Forelimb muscle (tissue), 1 donor: ENCODE results near the gene TAB3. TPM values are rescaled to one million over a fixed set of nuclear protein-coding genes. Genes with fewer than 3 reads are reported as not detected.
A peak's percentile ranks its signal among the peaks of the same experiment; 100 is the strongest.

Experiments used
- DNase-seq: peaks from one replicate; pipeline ENCODE4 v3.0.0-alpha.2; 2013; ENCODE audit warnings: low read depth
- polyA plus RNA-seq: library from polyadenylated mRNA; unstranded; fragments of 120-200 nt; gene quantifications from one replicate; pipeline ENCODE4 v1.2.1, GENCODE V29; 2013; ENCODE audit not compliant: insufficient read length

The TAB3 gene
- polyA plus RNA-seq, 1 donor, result 12.1 TPM

- DNase-seq, result no peak
Measured at GRCh38 chrX:30887288-30887687, 1.8 kb downstream of the TAB3 start.

- DNase-seq, result no peak
Measured at GRCh38 chrX:30885136-30885535, 3.9 kb downstream of the TAB3 start.

- no peak for DNase-seq
Measured at GRCh38 chrX:30883138-30883537, 5.9 kb downstream of the TAB3 start.

GRCh38 chrX:30881797-30882196, 7.3 kb downstream of the TAB3 start:
- no peak for DNase-seq

GRCh38 chrX:30881390-30881789, 7.7 kb downstream of the TAB3 start:
- no peak for DNase-seq

- DNase-seq, result no peak
Measured at GRCh38 chrX:30880058-30880457, 9.0 kb downstream of the TAB3 start.

GRCh38 chrX:30876367-30876766, 12.7 kb downstream of the TAB3 start:
- DNase-seq, result no peak

- DNase-seq, result no peak
Measured at GRCh38 chrX:30875957-30876356, 13.1 kb downstream of the TAB3 start.

- DNase-seq, result no peak
Measured at GRCh38 chrX:30874851-30875250, 14.2 kb downstream of the TAB3 start.

- no peak for DNase-seq
Measured at GRCh38 chrX:30870572-30870971, 18.5 kb downstream of the TAB3 start.

- no peak for DNase-seq
Measured at GRCh38 chrX:30865612-30866011, 23.4 kb downstream of the TAB3 start.

- DNase-seq, result no peak
Measured at GRCh38 chrX:30865015-30865414, 24.0 kb downstream of the TAB3 start.

GRCh38 chrX:30864383-30864785, 24.7 kb downstream of the TAB3 start:
- no peak for DNase-seq

- DNase-seq, result no peak
Measured at GRCh38 chrX:30863974-30864373, 25.1 kb downstream of the TAB3 start.

GRCh38 chrX:30858098-30858497, 31.0 kb downstream of the TAB3 start:
- no peak for DNase-seq

GRCh38 chrX:30851449-30851848, 37.6 kb downstream of the TAB3 start:
- DNase-seq, result no peak

- DNase-seq, result no peak
Measured at GRCh38 chrX:30835373-30835772, 53.7 kb downstream of the TAB3 start.

- DNase-seq, result no peak
Measured at GRCh38 chrX:30833896-30834295, 55.2 kb downstream of the TAB3 start.

GRCh38 chrX:30831082-30831481, 58.0 kb downstream of the TAB3 start:
- no peak for DNase-seq

- no peak for DNase-seq
Measured at GRCh38 chrX:30830326-30830943, 58.6 kb downstream of the TAB3 start.

GRCh38 chrX:30824275-30824674, 64.8 kb downstream of the TAB3 start:
- DNase-seq, result no peak

- DNase-seq, result peak; percentile 53
Measured at GRCh38 chrX:30822764-30823163, 66.3 kb downstream of the TAB3 start.

- no peak for DNase-seq
Measured at GRCh38 chrX:30822068-30822681, 66.9 kb downstream of the TAB3 start.

GRCh38 chrX:30821116-30821515, 67.9 kb downstream of the TAB3 start:
- DNase-seq, result no peak
